ENCODE results near the gene CNTNAP2. TPM values are rescaled to one million over a fixed set of nuclear protein-coding genes. Genes with fewer than 3 reads are reported as not detected.

The CNTNAP2 gene
- total and polyA plus RNA-seq, 4 donors, result 0.14 to 2.3 (median 1.1) TPM

DNA sequence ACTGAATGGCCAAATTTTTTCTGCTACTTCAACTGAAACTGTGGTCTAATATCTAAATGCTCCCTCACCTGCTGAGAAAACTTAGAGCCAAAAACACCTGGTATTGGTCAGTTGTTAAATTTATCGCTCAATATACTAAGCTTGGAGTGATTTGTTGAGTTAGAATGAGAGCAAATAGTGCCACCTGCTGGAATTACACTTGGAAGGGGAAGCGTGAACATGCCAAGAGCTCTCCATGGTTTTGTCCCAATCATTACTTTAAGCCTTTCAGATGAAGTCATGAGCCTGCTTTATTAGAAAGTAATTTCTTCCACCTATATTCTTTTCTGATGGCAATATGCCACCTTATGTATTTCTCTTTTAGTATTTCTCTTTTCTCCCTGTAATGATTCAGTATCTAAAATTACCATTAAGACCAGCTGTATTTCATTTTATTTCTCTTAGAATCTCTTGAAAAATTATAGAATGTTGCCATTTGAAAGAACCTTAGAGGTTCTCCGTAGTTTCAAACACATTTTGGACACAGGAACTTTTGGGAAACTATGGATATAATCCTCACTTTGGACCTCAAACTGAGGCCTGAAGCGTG lies 2026.2 kb downstream of the CNTNAP2 start:
- H3K27ac ChIP-seq (ENCODE audit: low read depth in 1 of 2, low read length in 2 of 2), result no peak overlapping the region
- no peaks in the 10 kb centered on the region for H3K4me1 ChIP-seq (ENCODE audit: control insufficient read depth in 4 of 4, insufficient read depth in 4 of 4, low read length in 3 of 4)
- peaks cover 0 to 2% (median 0%) of the 10 kb centered on the region in 4 donors for H3K9me3 ChIP-seq (ENCODE audit: control insufficient read depth in 4 of 4, low read length in 3 of 4)
- 39% methylated on average over 4 of the region's 4 CpGs for WGBS
- TF ChIP-seq, protein P1, sequence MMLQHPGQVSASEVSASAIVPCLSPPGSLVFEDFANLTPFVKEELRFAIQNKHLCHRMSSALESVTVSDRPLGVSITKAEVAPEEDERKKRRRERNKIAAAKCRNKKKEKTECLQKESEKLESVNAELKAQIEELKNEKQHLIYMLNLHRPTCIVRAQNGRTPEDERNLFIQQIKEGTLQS (IDR thresholded peaks at IDR 0.05), result no peak
- TF ChIP-seq, protein P2, sequence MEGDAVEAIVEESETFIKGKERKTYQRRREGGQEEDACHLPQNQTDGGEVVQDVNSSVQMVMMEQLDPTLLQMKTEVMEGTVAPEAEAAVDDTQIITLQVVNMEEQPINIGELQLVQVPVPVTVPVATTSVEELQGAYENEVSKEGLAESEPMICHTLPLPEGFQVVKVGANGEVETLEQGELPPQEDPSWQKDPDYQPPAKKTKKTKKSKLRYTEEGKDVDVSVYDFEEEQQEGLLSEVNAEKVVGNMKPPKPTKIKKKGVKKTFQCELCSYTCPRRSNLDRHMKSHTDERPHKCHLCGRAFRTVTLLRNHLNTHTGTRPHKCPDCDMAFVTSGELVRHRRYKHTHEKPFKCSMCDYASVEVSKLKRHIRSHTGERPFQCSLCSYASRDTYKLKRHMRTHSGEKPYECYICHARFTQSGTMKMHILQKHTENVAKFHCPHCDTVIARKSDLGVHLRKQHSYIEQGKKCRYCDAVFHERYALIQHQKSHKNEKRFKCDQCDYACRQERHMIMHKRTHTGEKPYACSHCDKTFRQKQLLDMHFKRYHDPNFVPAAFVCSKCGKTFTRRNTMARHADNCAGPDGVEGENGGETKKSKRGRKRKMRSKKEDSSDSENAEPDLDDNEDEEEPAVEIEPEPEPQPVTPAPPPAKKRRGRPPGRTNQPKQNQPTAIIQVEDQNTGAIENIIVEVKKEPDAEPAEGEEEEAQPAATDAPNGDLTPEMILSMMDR (IDR thresholded peaks at IDR 0.05; ENCODE audit: low read depth, low read length, missing input control), result peak; percentile 46
- no peak for TF ChIP-seq TAF1 (conservative IDR thresholded peaks at IDR 0.05)
- TF ChIP-seq, protein P3, sequence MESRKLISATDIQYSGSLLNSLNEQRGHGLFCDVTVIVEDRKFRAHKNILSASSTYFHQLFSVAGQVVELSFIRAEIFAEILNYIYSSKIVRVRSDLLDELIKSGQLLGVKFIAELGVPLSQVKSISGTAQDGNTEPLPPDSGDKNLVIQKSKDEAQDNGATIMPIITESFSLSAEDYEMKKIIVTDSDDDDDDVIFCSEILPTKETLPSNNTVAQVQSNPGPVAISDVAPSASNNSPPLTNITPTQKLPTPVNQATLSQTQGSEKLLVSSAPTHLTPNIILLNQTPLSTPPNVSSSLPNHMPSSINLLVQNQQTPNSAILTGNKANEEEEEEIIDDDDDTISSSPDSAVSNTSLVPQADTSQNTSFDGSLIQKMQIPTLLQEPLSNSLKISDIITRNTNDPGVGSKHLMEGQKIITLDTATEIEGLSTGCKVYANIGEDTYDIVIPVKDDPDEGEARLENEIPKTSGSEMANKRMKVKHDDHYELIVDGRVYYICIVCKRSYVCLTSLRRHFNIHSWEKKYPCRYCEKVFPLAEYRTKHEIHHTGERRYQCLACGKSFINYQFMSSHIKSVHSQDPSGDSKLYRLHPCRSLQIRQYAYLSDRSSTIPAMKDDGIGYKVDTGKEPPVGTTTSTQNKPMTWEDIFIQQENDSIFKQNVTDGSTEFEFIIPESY (IDR thresholded peaks at IDR 0.05), result no peak
- no peak for TF ChIP-seq FOXA2 (IDR thresholded peaks at IDR 0.05)
- no peak for TF ChIP-seq GABPA (IDR thresholded peaks at IDR 0.05 in 1 of 2, conservative IDR thresholded peaks at IDR 0.05 in 1 of 2)
- no peak for TF ChIP-seq JUND (IDR thresholded peaks at IDR 0.05)
- no peak for TF ChIP-seq RXRA (IDR thresholded peaks at IDR 0.05)
- TF ChIP-seq, protein P4, sequence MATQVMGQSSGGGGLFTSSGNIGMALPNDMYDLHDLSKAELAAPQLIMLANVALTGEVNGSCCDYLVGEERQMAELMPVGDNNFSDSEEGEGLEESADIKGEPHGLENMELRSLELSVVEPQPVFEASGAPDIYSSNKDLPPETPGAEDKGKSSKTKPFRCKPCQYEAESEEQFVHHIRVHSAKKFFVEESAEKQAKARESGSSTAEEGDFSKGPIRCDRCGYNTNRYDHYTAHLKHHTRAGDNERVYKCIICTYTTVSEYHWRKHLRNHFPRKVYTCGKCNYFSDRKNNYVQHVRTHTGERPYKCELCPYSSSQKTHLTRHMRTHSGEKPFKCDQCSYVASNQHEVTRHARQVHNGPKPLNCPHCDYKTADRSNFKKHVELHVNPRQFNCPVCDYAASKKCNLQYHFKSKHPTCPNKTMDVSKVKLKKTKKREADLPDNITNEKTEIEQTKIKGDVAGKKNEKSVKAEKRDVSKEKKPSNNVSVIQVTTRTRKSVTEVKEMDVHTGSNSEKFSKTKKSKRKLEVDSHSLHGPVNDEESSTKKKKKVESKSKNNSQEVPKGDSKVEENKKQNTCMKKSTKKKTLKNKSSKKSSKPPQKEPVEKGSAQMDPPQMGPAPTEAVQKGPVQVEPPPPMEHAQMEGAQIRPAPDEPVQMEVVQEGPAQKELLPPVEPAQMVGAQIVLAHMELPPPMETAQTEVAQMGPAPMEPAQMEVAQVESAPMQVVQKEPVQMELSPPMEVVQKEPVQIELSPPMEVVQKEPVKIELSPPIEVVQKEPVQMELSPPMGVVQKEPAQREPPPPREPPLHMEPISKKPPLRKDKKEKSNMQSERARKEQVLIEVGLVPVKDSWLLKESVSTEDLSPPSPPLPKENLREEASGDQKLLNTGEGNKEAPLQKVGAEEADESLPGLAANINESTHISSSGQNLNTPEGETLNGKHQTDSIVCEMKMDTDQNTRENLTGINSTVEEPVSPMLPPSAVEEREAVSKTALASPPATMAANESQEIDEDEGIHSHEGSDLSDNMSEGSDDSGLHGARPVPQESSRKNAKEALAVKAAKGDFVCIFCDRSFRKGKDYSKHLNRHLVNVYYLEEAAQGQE (IDR thresholded peaks at IDR 0.05), result peak; percentile 87
- no peak for TF ChIP-seq NR2F2 (IDR thresholded peaks at IDR 0.05)
- no peak for TF ChIP-seq YY1 (IDR thresholded peaks at IDR 0.05)
- TF ChIP-seq, protein P5, sequence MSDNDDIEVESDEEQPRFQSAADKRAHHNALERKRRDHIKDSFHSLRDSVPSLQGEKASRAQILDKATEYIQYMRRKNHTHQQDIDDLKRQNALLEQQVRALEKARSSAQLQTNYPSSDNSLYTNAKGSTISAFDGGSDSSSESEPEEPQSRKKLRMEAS (IDR thresholded peaks at IDR 0.05), result no peak
- no peak for TF ChIP-seq HNF4G (IDR thresholded peaks at IDR 0.05)
- TF ChIP-seq FOXA1 (IDR thresholded peaks at IDR 0.05), result no peak
- no peak for TF ChIP-seq HNF4A (conservative IDR thresholded peaks at IDR 0.05)
- peak; percentile 74 to 77 for TF ChIP-seq RAD21 (IDR thresholded peaks at IDR 0.05)
- no peak for TF ChIP-seq SP1 (IDR thresholded peaks at IDR 0.05)
- TF ChIP-seq EGR1 (IDR thresholded peaks at IDR 0.05; ENCODE audit: low read depth in 2 of 2), result no peak
- no peak for DNase-seq (ENCODE audit: low spot score)
- no peak overlapping the region for H3K9ac ChIP-seq (ENCODE audit: low read depth in 1 of 2, low read length in 2 of 2)
- no peak overlapping the region for H3K4me3 ChIP-seq (ENCODE audit: low read depth in 1 of 3, low read length in 3 of 3)
- H3K27me3 ChIP-seq (ENCODE audit: control insufficient read depth in 4 of 4, insufficient read depth in 4 of 4, low read length in 3 of 4), result peaks cover 2 to 3% (median 3%) of the 10 kb centered on the region in 4 donors
- H3K36me3 ChIP-seq (ENCODE audit: control insufficient read depth in 4 of 4, insufficient read depth in 3 of 4, low read depth in 1 of 4, low read length in 3 of 4), result no peaks in the 10 kb centered on the region
